ENCODE results near the gene SYNGAP1. TPM values are rescaled to one million over a fixed set of nuclear protein-coding genes. Genes with fewer than 3 reads are reported as not detected.

SYNGAP1 gene
- total and polyA plus RNA-seq, 9 of the 15 experiments (the other 6 are each of a cell fraction or from before 2014, with no cell fraction given) = 0.01 to 22.8 (median 3.2) TPM

DNA sequence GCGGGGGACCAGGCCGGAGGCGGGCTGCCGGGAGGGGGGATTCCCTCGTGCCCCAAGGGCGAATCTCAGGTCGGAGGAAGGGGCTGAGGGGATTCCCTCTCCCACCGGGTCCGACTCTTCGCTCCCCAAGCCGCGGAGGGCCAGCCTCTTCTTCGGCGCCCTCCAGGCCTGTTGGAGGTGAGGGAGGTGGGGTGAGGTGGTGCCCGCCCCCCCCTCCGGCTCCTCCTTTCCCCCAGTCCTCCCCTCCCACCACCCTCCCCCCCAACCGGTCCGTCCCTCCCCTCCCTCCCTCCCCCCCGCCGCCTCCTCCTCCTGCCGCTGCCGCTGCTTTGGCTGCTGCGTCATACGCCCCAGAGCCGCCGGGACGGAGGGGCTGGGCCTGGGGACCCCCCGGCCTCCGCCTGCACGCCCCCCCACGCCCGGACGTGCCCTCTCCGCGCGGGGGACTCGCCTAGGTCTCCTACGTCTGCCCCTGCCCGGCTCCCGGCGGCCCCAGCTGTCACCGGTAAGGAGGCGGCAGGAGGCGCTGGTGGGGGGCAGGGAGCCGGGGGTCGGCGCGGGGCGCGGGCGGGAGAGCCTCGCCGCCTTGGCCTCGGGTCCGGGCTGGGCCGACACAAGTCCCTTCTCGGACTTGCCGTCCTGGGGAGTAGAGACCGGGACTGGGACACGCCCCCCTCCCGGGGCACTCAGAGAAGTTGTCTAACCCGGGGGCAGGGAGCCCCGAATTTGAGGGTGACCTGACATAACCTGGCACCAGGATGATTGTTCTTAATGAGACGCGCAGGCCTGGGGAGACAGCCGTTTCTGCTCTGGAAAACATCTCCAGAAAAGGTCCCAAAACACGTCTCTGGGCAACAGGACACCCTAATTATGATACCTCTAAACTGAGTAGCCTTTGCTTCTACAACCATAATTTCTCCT is 8.9 kb upstream of the SYNGAP1 start, which contains the start of gene PHF1 (continued):
- TF ChIP-seq, protein P1, sequence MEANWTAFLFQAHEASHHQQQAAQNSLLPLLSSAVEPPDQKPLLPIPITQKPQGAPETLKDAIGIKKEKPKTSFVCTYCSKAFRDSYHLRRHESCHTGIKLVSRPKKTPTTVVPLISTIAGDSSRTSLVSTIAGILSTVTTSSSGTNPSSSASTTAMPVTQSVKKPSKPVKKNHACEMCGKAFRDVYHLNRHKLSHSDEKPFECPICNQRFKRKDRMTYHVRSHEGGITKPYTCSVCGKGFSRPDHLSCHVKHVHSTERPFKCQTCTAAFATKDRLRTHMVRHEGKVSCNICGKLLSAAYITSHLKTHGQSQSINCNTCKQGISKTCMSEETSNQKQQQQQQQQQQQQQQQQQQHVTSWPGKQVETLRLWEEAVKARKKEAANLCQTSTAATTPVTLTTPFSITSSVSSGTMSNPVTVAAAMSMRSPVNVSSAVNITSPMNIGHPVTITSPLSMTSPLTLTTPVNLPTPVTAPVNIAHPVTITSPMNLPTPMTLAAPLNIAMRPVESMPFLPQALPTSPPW (CRISPR knock-in tag; IDR thresholded peaks at IDR 0.05) = peak; percentile 100
- TF ChIP-seq, protein P2, sequence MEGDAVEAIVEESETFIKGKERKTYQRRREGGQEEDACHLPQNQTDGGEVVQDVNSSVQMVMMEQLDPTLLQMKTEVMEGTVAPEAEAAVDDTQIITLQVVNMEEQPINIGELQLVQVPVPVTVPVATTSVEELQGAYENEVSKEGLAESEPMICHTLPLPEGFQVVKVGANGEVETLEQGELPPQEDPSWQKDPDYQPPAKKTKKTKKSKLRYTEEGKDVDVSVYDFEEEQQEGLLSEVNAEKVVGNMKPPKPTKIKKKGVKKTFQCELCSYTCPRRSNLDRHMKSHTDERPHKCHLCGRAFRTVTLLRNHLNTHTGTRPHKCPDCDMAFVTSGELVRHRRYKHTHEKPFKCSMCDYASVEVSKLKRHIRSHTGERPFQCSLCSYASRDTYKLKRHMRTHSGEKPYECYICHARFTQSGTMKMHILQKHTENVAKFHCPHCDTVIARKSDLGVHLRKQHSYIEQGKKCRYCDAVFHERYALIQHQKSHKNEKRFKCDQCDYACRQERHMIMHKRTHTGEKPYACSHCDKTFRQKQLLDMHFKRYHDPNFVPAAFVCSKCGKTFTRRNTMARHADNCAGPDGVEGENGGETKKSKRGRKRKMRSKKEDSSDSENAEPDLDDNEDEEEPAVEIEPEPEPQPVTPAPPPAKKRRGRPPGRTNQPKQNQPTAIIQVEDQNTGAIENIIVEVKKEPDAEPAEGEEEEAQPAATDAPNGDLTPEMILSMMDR (IDR thresholded peaks at IDR 0.05 in 2 of 3, conservative IDR thresholded peaks at IDR 0.05 in 1 of 3; ENCODE audit: insufficient read depth in 2 of 3, low read depth in 1 of 3, low read length in 3 of 3) = peak in 2 of 3 experiments; percentile 18 to 40; a peak in 3 of 6 replicates
- TF ChIP-seq ZFP1 (CRISPR knock-in tag; IDR thresholded peaks at IDR 0.05) = no peak
- no peak for TF ChIP-seq ESRRA (IDR thresholded peaks at IDR 0.05; ENCODE audit: borderline replicate concordance, low read depth)
- no peak for TF ChIP-seq RBM34 (IDR thresholded peaks at IDR 0.05; ENCODE audit: borderline replicate concordance, insufficient read depth, low read length)
- TF ChIP-seq SAP30 (IDR thresholded peaks at IDR 0.05; ENCODE audit: borderline replicate concordance, insufficient read depth, low read depth, low read length, poor library complexity, severe bottlenecking) = peak; percentile 72
- TF ChIP-seq ZNF444 (CRISPR knock-in tag; IDR thresholded peaks at IDR 0.05) = peak; percentile 53; the same call in 1 of the 2 replicates
- TF ChIP-seq ETS2 (tag; IDR thresholded peaks at IDR 0.05; ENCODE audit: borderline replicate concordance, poor library complexity, severe bottlenecking) = no peak
- TF ChIP-seq CREB1 (IDR thresholded peaks at IDR 0.05) = 0 out of 2 replicates have a peak, but pooled peaks have one; percentile 31
- TF ChIP-seq CREB1 (CRISPR knock-in tag; IDR thresholded peaks at IDR 0.05) = 0 out of 2 replicates have a peak, but pooled peaks have one; percentile 5
- peak; percentile 17; the same call in 1 of the 2 replicates for TF ChIP-seq NFE2 (IDR thresholded peaks at IDR 0.05; ENCODE audit: low read depth)
- TF ChIP-seq FIP1L1 (IDR thresholded peaks at IDR 0.05; ENCODE audit: low read depth, low read length, poor library complexity, severe bottlenecking) = peak; percentile 65
- no peak for TF ChIP-seq ZNF232 (CRISPR knock-in tag; IDR thresholded peaks at IDR 0.05)
- TF ChIP-seq, protein P3, sequence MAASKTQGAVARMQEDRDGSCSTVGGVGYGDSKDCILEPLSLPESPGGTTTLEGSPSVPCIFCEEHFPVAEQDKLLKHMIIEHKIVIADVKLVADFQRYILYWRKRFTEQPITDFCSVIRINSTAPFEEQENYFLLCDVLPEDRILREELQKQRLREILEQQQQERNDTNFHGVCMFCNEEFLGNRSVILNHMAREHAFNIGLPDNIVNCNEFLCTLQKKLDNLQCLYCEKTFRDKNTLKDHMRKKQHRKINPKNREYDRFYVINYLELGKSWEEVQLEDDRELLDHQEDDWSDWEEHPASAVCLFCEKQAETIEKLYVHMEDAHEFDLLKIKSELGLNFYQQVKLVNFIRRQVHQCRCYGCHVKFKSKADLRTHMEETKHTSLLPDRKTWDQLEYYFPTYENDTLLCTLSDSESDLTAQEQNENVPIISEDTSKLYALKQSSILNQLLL (CRISPR knock-in tag; IDR thresholded peaks at IDR 0.05; ENCODE audit: borderline replicate concordance) = no peak
- peak; percentile 8 for TF ChIP-seq PCBP2 (IDR thresholded peaks at IDR 0.05; ENCODE audit: low read depth, low read length, poor library complexity, severe bottlenecking)
- TF ChIP-seq TEAD4 (IDR thresholded peaks at IDR 0.05; ENCODE audit: low read length) = no peak
- no peak for TF ChIP-seq TEAD4 (CRISPR knock-in tag; IDR thresholded peaks at IDR 0.05; ENCODE audit: borderline replicate concordance)
- TF ChIP-seq GABPA (tag; conservative IDR thresholded peaks at IDR 0.05; ENCODE audit: low read depth) = peak; percentile 58
- peak; percentile 61; the same call in 1 of the 2 replicates for TF ChIP-seq HIVEP1 (CRISPR knock-in tag; IDR thresholded peaks at IDR 0.05)
- peak; percentile 85 for TF ChIP-seq KLF13 (tag; IDR thresholded peaks at IDR 0.05; ENCODE audit: borderline replicate concordance, low read depth)
- TF ChIP-seq ZNF24 (IDR thresholded peaks at IDR 0.05) = no peak
- no peak for TF ChIP-seq ZNF830 (CRISPR knock-in tag; IDR thresholded peaks at IDR 0.05)
- TF ChIP-seq L3MBTL2 (IDR thresholded peaks at IDR 0.05) = 0 out of 2 replicates have a peak, but pooled peaks have one; percentile 6
